HEK293 (cell line): Measurements from ENCODE around the gene FAM43A.
A peak's percentile ranks its signal among the peaks of the same experiment; 100 is the strongest.

Source experiments
- GFI1B ChIP-seq: fragments of 450-650 bp; formaldehyde crosslinking; IDR thresholded peaks from 2 replicates; pipeline ENCODE4 v1.5.1; 2016; ENCODE audit warnings: missing biosample characterization, missing genetic modification characterization
- HOXA7 ChIP-seq: sonication (generic); formaldehyde crosslinking; IDR thresholded peaks from 2 replicates; pipeline ENCODE4 v1.8.1; 2022; ENCODE audit warnings: missing genetic modification reagents, borderline replicate concordance
- PATZ1 ChIP-seq: fragments of 450-650 bp; formaldehyde crosslinking; IDR thresholded peaks from 2 replicates; pipeline ENCODE4 v1.5.1; 2016; ENCODE audit warnings: missing biosample characterization, missing genetic modification characterization
- PRDM2 ChIP-seq: fragments of 450-650 bp; formaldehyde crosslinking; IDR thresholded peaks from 2 replicates; pipeline ENCODE4 v1.5.1; 2016; ENCODE audit warnings: missing biosample characterization, missing genetic modification characterization, borderline replicate concordance
- YY1 ChIP-seq: fragments of 450-650 bp; formaldehyde crosslinking; IDR thresholded peaks from 2 replicates; pipeline ENCODE4 v1.5.1; 2018; ENCODE audit warnings: missing biosample characterization, missing genetic modification characterization
- ZBTB26 ChIP-seq: fragments of 450-650 bp; formaldehyde crosslinking; optimal IDR thresholded peaks from 2 replicates; pipeline ENCODE3; 2016; ENCODE audit warnings: missing biosample characterization, mild to moderate bottlenecking, missing genetic modification characterization
- ZBTB44 ChIP-seq: fragments of 450-650 bp; IDR thresholded peaks from 2 replicates; pipeline ENCODE4 v1.5.1; 2018; ENCODE audit warnings: missing biosample characterization, mild to moderate bottlenecking, missing genetic modification characterization
- ZNF140 ChIP-seq: fragments of 450-650 bp; formaldehyde crosslinking; IDR thresholded peaks from 2 replicates; pipeline ENCODE4 v1.5.1; 2016; ENCODE audit warnings: missing biosample characterization, missing genetic modification characterization
- ZNF169 ChIP-seq: fragments of 450-650 bp; formaldehyde crosslinking; IDR thresholded peaks from 2 replicates; pipeline ENCODE4 v1.5.1; 2016; ENCODE audit warnings: missing biosample characterization, missing genetic modification characterization
- ZNF175 ChIP-seq: fragments of 450-650 bp; formaldehyde crosslinking; IDR thresholded peaks from 2 replicates; pipeline ENCODE4 v1.5.1; 2016; ENCODE audit warnings: missing biosample characterization, missing genetic modification characterization
- ZNF202 ChIP-seq: fragments of 450-650 bp; formaldehyde crosslinking; IDR thresholded peaks from 2 replicates; pipeline ENCODE4 v1.5.1; 2016; ENCODE audit warnings: missing biosample characterization, missing genetic modification characterization, borderline replicate concordance
- ZNF221 ChIP-seq: fragments of 450-650 bp; formaldehyde crosslinking; IDR thresholded peaks from 2 replicates; pipeline ENCODE4 v1.5.1; 2017; ENCODE audit warnings: missing biosample characterization, missing genetic modification characterization, borderline replicate concordance
- ZNF248 ChIP-seq: fragments of 450-650 bp; formaldehyde crosslinking; IDR thresholded peaks from 2 replicates; pipeline ENCODE4 v1.5.1; 2017; ENCODE audit warnings: missing biosample characterization, missing genetic modification characterization
- ZNF274 ChIP-seq, 2 experiments: fragments of 200-500 bp in 1 of 2; fragments of 450-650 bp in 1 of 2; sonication (Bioruptor generic) in 1 of 2; formaldehyde crosslinking in 1 of 2; IDR thresholded peaks; 2 replicates each; pipeline versions ENCODE4 v1.5.1 to v1.6.1; 2014 to 2016; ENCODE audit warnings: borderline replicate concordance in 1 of 2, inconsistent platforms in 1 of 2, low read length in 1 of 2, missing biosample characterization in 1 of 2, missing genetic modification characterization in 1 of 2
- ZNF280C ChIP-seq: fragments of 450-650 bp; formaldehyde crosslinking; IDR thresholded peaks from 2 replicates; pipeline ENCODE4 v1.5.1; 2016; ENCODE audit warnings: missing biosample characterization, missing genetic modification characterization
- ZNF302 ChIP-seq: fragments of 450-650 bp; formaldehyde crosslinking; IDR thresholded peaks from 2 replicates; pipeline ENCODE4 v1.5.1; 2016; ENCODE audit warnings: missing biosample characterization, missing genetic modification characterization, low read depth
- ZNF354C ChIP-seq: fragments of 450-650 bp; formaldehyde crosslinking; IDR thresholded peaks from 2 replicates; pipeline ENCODE4 v1.5.1; 2016; ENCODE audit warnings: missing biosample characterization, missing genetic modification characterization, low read depth, borderline replicate concordance
- ZNF362 ChIP-seq: fragments of 450-650 bp; formaldehyde crosslinking; IDR thresholded peaks from 2 replicates; pipeline ENCODE4 v1.5.1; 2016; ENCODE audit warnings: missing biosample characterization, missing genetic modification characterization
- ZNF391 ChIP-seq: fragments of 450-650 bp; formaldehyde crosslinking; IDR thresholded peaks from 2 replicates; pipeline ENCODE4 v1.5.1; 2016; ENCODE audit warnings: low read depth, missing biosample characterization, missing genetic modification characterization, borderline replicate concordance
- ZNF48 ChIP-seq: fragments of 450-650 bp; formaldehyde crosslinking; IDR thresholded peaks from 2 replicates; pipeline ENCODE4 v1.5.1; 2016; ENCODE audit warnings: missing biosample characterization, missing genetic modification characterization
- ZNF510 ChIP-seq: fragments of 450-650 bp; formaldehyde crosslinking; IDR thresholded peaks from 2 replicates; pipeline ENCODE4 v1.5.1; 2018; ENCODE audit warnings: mild to moderate bottlenecking, missing genetic modification characterization, missing biosample characterization; ENCODE audit not compliant: insufficient replicate concordance
- ZNF600 ChIP-seq: fragments of 450-650 bp; formaldehyde crosslinking; IDR thresholded peaks from 2 replicates; pipeline ENCODE4 v1.5.1; 2016; ENCODE audit warnings: missing biosample characterization, missing genetic modification characterization
- ZNF707 ChIP-seq: fragments of 450-650 bp; formaldehyde crosslinking; IDR thresholded peaks from 2 replicates; pipeline ENCODE4 v1.5.1; 2016; ENCODE audit warnings: missing biosample characterization, missing genetic modification characterization
- ZNF830 ChIP-seq: fragments of 450-650 bp; IDR thresholded peaks from 2 replicates; pipeline ENCODE4 v1.5.0; 2018; ENCODE audit warnings: missing biosample characterization, missing genetic modification characterization, low read depth, mild to moderate bottlenecking, moderate library complexity

FAM43A gene

GRCh38 chr3:194685718-194686413, at the start of gene FAM43A (continued):
- TF ChIP-seq ZNF280C (tag by site-specific recombination) (no peak), GFI1B (tag by site-specific recombination) (no peak), HOXA7 (CRISPR knock-in tag) (no peak), ZNF221 (tag by site-specific recombination) (no peak), ZNF510 (tag by site-specific recombination) (no peak), ZNF48 (tag by site-specific recombination) (no peak), ZNF274 (IDR thresholded peaks at IDR 0.05; ENCODE audit: low read length) (no peak), ZNF274 (tag by site-specific recombination; IDR thresholded peaks at IDR 0.05; ENCODE audit: borderline replicate concordance) (no peak), ZNF830 (no peak), ZBTB26 (peak; percentile 79), ZNF302 (tag by site-specific recombination) (no peak), ZNF202 (no peak), ZNF707 (tag by site-specific recombination) (no peak), ZNF169 (no peak), ZNF354C (tag by site-specific recombination) (no peak), ZNF175 (tag by site-specific recombination) (no peak), ZNF248 (tag by site-specific recombination) (no peak), ZNF140 (tag by site-specific recombination) (no peak), ZNF600 (tag by site-specific recombination) (peak; percentile 95), PATZ1 (0 out of 2 replicates have a peak, but pooled peaks have one; percentile 45), ZNF362 (tag by site-specific recombination) (no peak), PRDM2 (tag by site-specific recombination) (no peak), ZNF391 (tag by site-specific recombination) (peak; percentile 84; the same call in 1 of the 2 replicates), YY1 (tag by site-specific recombination) (no peak), ZBTB44 (no peak)
